ENCODE measurements around the gene MYBPC3. TPM values are rescaled to one million over a fixed set of nuclear protein-coding genes. Genes with fewer than 3 reads are reported as not detected.

MYBPC3 gene
- total RNA-seq, 1 experiment from 2014 or later, result 0.07 TPM

DNA sequence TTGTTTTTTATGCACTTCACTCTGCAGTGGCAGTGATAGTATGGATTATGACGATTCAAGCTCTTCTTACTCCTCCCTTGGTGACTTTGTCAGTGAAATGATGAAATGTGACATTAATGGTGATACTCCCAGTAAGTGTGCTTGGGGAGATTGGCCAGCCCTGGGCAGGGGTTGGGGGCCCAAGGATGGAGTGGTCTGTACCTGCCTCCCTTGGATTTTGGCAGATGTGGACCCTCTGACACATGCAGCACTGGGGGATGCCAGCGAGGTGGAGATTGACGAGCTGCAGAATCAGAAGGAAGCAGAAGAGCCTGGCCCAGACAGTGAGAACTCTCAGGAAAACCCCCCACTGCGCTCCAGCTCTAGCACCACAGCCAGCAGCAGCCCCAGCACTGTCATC, 68.4 kb downstream of the MYBPC3 start (continued):
- TF ChIP-seq, protein P1, sequence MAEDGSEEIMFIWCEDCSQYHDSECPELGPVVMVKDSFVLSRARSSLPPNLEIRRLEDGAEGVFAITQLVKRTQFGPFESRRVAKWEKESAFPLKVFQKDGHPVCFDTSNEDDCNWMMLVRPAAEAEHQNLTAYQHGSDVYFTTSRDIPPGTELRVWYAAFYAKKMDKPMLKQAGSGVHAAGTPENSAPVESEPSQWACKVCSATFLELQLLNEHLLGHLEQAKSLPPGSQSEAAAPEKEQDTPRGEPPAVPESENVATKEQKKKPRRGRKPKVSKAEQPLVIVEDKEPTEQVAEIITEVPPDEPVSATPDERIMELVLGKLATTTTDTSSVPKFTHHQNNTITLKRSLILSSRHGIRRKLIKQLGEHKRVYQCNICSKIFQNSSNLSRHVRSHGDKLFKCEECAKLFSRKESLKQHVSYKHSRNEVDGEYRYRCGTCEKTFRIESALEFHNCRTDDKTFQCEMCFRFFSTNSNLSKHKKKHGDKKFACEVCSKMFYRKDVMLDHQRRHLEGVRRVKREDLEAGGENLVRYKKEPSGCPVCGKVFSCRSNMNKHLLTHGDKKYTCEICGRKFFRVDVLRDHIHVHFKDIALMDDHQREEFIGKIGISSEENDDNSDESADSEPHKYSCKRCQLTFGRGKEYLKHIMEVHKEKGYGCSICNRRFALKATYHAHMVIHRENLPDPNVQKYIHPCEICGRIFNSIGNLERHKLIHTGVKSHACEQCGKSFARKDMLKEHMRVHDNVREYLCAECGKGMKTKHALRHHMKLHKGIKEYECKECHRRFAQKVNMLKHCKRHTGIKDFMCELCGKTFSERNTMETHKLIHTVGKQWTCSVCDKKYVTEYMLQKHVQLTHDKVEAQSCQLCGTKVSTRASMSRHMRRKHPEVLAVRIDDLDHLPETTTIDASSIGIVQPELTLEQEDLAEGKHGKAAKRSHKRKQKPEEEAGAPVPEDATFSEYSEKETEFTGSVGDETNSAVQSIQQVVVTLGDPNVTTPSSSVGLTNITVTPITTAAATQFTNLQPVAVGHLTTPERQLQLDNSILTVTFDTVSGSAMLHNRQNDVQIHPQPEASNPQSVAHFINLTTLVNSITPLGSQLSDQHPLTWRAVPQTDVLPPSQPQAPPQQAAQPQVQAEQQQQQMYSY (CRISPR knock-in tag; IDR thresholded peaks at IDR 0.05), result no peak
- TF ChIP-seq SOX15 (CRISPR knock-in tag; IDR thresholded peaks at IDR 0.05) (no peak), ZNF263 (CRISPR knock-in tag; IDR thresholded peaks at IDR 0.05; ENCODE audit: low read depth) (no peak)
- TF ChIP-seq, protein P2, sequence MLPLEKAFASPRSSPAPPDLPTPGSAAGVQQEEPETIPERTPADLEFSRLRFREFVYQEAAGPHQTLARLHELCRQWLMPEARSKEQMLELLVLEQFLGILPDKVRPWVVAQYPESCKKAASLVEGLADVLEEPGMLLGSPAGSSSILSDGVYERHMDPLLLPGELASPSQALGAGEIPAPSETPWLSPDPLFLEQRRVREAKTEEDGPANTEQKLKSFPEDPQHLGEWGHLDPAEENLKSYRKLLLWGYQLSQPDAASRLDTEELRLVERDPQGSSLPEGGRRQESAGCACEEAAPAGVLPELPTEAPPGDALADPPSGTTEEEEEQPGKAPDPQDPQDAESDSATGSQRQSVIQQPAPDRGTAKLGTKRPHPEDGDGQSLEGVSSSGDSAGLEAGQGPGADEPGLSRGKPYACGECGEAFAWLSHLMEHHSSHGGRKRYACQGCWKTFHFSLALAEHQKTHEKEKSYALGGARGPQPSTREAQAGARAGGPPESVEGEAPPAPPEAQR (CRISPR knock-in tag; IDR thresholded peaks at IDR 0.05), result no peak

DNA sequence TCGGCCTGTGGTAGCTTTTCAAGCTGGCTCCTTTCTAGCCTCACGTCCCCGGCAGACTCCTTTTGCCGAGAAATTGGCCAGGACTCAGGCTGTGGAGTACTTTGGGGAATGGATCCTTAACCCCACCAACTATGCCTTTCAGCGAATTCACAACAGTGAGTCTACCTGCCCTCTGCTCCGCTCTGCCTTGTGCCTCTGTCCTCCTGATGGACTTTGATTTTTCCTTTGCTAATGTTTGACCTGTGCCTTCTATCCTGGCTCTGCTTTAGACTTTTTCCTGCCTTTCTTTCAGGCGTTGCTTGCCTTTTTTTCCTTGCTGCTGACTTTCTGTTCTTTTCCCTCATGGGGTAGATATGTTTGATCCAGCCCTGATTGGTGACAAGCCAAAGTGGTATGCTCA, 70.0 kb downstream of the MYBPC3 start:
- Mint-ChIP-seq H3K9me3 (no peaks in the 10 kb centered on the region), H3K4me3 (no peak overlapping the region), H3K27ac (no peak overlapping the region), H3K36me3 (peaks cover 72% of the 10 kb centered on the region), H3K27me3 (ENCODE audit: low read depth) (no peaks in the 10 kb centered on the region), H3K4me1 (peaks cover 10% of the 10 kb centered on the region)
- DNase-seq (ENCODE audit: low spot score), result no peak
- ChIA-PET POLR2A (no interaction called here), CTCF (interaction anchor here (1.3 kb wide), 1 partner anchor 23 kb away, joined by 4 read pairs; no protein-coding TSS in a partner anchor)
- TF ChIP-seq, protein P3, sequence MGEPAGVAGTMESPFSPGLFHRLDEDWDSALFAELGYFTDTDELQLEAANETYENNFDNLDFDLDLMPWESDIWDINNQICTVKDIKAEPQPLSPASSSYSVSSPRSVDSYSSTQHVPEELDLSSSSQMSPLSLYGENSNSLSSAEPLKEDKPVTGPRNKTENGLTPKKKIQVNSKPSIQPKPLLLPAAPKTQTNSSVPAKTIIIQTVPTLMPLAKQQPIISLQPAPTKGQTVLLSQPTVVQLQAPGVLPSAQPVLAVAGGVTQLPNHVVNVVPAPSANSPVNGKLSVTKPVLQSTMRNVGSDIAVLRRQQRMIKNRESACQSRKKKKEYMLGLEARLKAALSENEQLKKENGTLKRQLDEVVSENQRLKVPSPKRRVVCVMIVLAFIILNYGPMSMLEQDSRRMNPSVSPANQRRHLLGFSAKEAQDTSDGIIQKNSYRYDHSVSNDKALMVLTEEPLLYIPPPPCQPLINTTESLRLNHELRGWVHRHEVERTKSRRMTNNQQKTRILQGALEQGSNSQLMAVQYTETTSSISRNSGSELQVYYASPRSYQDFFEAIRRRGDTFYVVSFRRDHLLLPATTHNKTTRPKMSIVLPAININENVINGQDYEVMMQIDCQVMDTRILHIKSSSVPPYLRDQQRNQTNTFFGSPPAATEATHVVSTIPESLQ (CRISPR knock-in tag; IDR thresholded peaks at IDR 0.05), result no peak
- no peak for TF ChIP-seq SP1 (CRISPR knock-in tag; conservative IDR thresholded peaks at IDR 0.05)
- TF ChIP-seq SMAD4 (CRISPR knock-in tag; IDR thresholded peaks at IDR 0.05), result no peak
- TF ChIP-seq, protein P4, sequence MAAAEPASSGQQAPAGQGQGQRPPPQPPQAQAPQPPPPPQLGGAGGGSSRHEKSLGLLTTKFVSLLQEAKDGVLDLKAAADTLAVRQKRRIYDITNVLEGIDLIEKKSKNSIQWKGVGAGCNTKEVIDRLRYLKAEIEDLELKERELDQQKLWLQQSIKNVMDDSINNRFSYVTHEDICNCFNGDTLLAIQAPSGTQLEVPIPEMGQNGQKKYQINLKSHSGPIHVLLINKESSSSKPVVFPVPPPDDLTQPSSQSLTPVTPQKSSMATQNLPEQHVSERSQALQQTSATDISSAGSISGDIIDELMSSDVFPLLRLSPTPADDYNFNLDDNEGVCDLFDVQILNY (CRISPR knock-in tag; IDR thresholded peaks at IDR 0.05), result no peak
- no peak for TF ChIP-seq GRHL2 (CRISPR knock-in tag; IDR thresholded peaks at IDR 0.05; ENCODE audit: insufficient replicate concordance, severe bottlenecking)
- no peak for TF ChIP-seq NFATC4 (CRISPR knock-in tag; IDR thresholded peaks at IDR 0.05)
- no peak for ATAC-seq

Small RNAs within 50 kb of the gene (microRNA-seq; reads per million reads assigned to microRNA genes)
- gene MIR4487 (ENCODE audit: borderline number of aligned reads), result not detected

Other genes with a start within 250 kb of the MYBPC3 start
- 55.7 to 73.0 TPM (median 60.5 TPM) in 3 replicates for gene ARFGAP2, start 175.8 kb downstream of the MYBPC3 start, total RNA-seq (2021)
- gene PACSIN3, start 166.3 kb downstream of the MYBPC3 start, total RNA-seq (2021), result 74.5 to 77.1 TPM (median 76.8 TPM) in 3 replicates
- 124 to 144 TPM (median 124 TPM) in 3 replicates for gene DDB2, start 137.7 kb downstream of the MYBPC3 start, total RNA-seq (2021)
- gene ACP2, start 103.9 kb downstream of the MYBPC3 start, total RNA-seq (2021), result 18.7 to 19.6 TPM (median 19.2 TPM) in 3 replicates
- gene NR1H3, start 94.7 kb downstream of the MYBPC3 start, total RNA-seq (2021), result 26.3 to 31.1 TPM (median 29.9 TPM) in 3 replicates
- gene MADD, start 82.6 kb downstream of the MYBPC3 start, total RNA-seq (2021), result 39.4 to 47.5 TPM (median 40.6 TPM) in 3 replicates
- 0.21 to 0.59 TPM (median 0.39 TPM) in 3 replicates for gene SPI1, start 25.8 kb upstream of the MYBPC3 start, total RNA-seq (2021)
- gene SLC39A13, start 55.9 kb upstream of the MYBPC3 start, total RNA-seq (2021), result 32.8 to 38.2 TPM (median 35.1 TPM) in 3 replicates
- 141 to 162 TPM (median 143 TPM) in 3 replicates for gene PSMC3, start 73.7 kb upstream of the MYBPC3 start, total RNA-seq (2021)
- 0.32 to 0.66 TPM (median 0.34 TPM) in 3 replicates for gene RAPSN, start 96.4 kb upstream of the MYBPC3 start, total RNA-seq (2021)
- 160 to 177 TPM (median 169 TPM) in 3 replicates for gene CELF1, start 200.4 kb upstream of the MYBPC3 start, total RNA-seq (2021)
- 49.5 to 69.4 TPM (median 65.4 TPM) in 3 replicates for gene PTPMT1, start 212.9 kb upstream of the MYBPC3 start, total RNA-seq (2021)
- 12.3 to 14.3 TPM (median 13.9 TPM) in 3 replicates for gene KBTBD4, start 226.3 kb upstream of the MYBPC3 start, total RNA-seq (2021)
- 111 to 140 TPM (median 125 TPM) in 3 replicates for gene NDUFS3, start 226.4 kb upstream of the MYBPC3 start, total RNA-seq (2021)
- gene FAM180B, start 234.0 kb upstream of the MYBPC3 start, total RNA-seq (2021), result 0.16 to 0.28 TPM in 2 of 3 replicates, not detected in the other
- 9.5 to 10.7 TPM (median 9.5 TPM) in 3 replicates for gene C1QTNF4, start 241.7 kb upstream of the MYBPC3 start, total RNA-seq (2021)

All from WTC11 (cell line).